ENCODE results near the gene FRMD4A.
"Not testable (repeated sequence)": the region's sequence is repeated elsewhere in the genome, so short reads cannot be mapped to it uniquely, and the experiment has no call there.

The FRMD4A gene

GRCh38 chr10:13865758-13866491 is 464.8 kb downstream of the FRMD4A start:
- no peak for DNase-seq

DNA sequence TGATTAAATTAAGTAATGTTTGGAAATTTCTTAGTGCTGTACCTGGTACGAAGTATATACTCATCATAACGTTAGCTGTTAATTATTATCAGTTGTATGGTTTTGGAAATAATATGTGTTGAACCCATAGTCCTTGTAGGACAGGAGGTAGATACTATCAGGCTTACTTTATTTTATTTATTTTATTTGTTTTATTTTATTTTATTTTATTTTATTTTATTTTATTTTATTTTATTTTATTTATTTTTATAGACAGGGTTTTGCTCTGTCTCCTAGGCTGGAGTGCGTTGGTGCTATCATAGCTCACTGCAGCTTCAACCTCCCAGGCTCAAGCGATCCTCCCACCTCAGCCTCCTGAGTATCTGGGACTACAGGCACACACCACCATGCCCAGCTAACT is 465.5 kb downstream of the FRMD4A start:
- DNase-seq = not testable (repeated sequence)

DNA sequence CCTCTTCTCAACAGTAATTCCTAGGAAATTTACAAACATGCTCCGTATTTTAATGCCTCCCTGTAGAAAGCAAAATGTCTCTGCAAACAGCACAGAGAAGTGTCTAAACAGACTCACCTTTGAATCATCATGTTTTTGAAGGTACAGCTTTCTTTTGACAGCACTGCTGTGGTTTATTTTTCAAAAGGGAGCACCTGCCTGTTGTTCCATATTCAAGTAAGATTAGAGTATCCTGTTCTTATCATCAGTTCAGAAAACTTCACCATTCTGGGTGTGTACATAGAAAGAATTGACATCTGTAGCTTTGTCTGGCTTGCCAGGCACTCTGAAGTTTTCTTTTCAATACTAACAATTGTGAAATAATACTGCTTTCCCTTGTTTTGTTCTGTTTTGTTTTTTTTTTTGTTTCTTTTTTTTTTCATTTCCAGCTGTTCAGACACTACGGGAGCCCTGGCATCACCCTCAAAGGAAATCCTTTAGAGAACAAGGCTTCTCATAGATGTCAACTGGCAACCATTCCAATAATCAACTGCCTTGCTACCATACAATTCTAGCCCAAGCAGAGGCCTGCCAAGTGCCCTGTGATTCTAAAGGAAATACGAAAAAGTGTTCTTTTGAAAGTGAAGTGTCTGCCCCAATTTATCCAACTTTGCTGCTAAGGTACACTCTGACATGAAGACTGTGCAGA is 468.0 kb downstream of the FRMD4A start:
- no peak for DNase-seq

- DNase-seq = no peak
Measured at GRCh38 chr10:13860886-13861285, 469.8 kb downstream of the FRMD4A start.

DNA sequence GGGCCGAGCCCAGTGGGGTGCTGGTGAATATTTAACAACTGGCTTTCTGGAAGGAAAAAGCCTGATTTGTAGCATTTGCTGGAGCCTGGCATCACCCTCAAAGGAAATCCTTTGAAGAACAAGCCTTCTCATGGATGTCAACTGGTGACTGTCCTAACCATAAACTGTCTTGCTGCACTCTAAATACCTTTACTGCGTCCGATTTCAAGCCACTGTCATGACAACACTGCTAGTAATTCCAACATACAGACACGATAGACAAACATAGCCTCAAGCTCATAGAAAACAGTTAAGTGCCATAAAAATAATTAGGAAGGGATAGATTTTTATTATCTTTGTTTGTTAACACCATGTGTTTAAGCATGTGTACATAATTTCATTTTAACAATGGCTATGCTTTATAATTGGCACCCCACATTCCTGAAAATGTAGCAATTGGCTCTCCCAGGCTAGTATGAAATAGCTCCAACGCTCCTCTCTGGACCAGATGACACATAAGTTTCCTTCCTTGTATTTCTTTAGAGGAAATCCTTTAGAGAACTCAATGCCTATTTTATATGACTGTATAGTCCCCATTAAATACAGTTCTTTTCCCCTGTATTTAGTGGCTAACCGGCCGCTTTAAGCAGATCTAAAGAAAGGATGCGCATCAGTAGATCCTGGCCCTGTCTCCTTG is 470.6 kb downstream of the FRMD4A start:
- DNase-seq = no peak

GRCh38 chr10:13858709-13859108 is 472.0 kb downstream of the FRMD4A start:
- DNase-seq = no peak

DNA sequence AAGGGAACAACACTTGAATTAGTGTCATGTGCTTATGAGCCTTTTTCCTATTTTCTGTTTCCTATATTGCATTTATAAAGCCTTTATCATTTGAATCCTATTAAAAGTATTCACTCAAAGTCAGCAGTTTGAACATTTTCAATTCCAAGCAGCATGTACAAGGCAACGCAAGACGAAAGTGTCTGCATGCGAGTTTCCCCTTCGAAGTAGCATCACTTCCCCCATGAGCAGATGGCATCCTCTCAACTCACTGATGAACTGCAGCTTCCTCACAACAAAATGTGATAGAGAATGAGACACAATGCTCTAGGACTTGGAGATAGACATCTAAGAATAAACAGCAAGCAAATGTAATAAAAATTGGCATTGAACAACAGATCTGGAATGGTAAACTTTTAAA is 473.3 kb downstream of the FRMD4A start:
- no peak for DNase-seq

GRCh38 chr10:13853854-13854253 is 476.9 kb downstream of the FRMD4A start:
- no peak for DNase-seq

- DNase-seq = no peak
Measured at GRCh38 chr10:13852872-13853271, 477.9 kb downstream of the FRMD4A start.

GRCh38 chr10:13851906-13852305 is 478.8 kb downstream of the FRMD4A start:
- DNase-seq = no peak

DNA sequence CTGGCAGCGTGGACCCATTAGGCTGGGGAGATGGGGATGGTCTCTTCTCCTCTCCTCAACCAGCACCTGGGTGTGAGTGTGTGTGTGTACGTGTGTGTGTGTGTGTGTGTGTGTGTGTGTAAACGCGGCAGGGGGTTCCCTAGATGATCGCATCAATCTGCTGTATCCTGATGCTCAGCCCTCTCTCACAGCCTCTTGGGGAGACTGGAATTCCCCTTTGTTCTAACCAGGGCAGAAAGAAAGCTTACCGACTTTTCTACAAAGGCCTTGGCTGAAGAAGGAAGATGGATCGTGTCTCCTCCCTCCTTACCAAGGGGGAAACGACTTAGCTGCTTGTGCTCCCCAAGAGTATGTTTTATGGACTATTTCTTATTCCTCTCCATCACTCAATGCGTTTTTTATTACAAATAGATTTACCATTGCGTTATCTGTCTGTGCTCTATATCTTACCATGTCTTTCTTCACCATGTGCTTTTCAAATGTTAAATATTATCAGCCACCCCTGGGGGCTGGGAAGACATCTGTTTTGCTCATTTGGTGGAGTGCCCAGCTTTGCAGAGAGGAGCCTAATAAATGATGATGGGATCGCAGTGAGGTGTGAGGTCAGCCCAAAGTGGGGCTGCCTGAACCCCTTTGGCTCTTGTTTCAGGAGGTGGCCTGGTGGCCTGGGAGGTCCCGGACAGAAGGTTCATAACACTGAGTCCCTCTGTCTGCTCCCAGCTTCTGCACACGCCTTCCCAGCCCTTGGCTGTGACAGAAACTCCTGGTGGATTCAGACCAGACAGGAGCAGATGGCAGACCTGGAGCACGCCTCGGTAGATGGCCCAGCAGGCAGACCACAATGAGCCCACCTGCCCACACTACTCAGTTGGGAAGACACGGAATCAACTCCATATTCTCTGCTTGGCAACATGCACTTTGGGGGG is 481.9 kb downstream of the FRMD4A start:
- DNase-seq = no peak

GRCh38 chr10:13847201-13847631 is 483.5 kb downstream of the FRMD4A start:
- DNase-seq = no peak

DNA sequence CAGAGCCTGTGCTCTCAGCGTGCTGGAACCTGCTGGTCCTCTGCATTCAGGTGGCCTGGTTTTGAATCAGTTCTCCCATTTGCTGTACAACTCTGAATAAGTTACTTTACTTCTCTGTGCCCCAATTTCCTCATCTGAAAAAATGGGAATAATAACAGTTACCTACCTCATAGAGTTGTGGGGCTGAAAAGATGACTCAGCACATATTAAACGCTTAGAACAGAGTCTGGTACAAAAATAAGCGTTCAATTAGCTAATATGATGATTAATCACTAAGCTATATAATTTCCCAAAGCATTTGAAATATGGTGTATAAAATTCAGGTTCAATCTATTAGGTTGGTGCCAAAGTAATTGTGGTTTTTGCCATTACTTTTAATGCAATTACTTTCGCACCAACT is 484.8 kb downstream of the FRMD4A start:
- DNase-seq = no peak

DNA sequence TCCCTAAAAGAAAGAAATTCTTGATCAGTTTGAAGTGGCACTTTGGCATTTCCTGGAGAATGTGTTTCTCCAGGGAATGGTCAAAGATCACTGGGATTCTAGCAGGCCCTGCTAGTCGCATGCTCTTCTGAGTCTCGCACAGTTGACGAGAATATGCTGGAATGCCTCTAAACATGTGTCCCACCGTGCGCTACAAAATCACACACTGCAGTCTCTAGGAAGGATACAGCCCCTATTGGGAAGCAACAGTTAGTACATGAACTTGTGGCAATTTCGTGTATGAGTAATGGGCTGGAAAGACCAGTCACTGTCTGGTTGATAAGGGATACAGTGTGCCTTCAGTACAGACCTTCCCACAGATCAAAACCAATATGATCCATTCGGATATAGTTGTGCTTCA is 486.1 kb downstream of the FRMD4A start:
- no peak for DNase-seq

GRCh38 chr10:13842117-13842516 is 488.6 kb downstream of the FRMD4A start:
- DNase-seq = no peak

DNA sequence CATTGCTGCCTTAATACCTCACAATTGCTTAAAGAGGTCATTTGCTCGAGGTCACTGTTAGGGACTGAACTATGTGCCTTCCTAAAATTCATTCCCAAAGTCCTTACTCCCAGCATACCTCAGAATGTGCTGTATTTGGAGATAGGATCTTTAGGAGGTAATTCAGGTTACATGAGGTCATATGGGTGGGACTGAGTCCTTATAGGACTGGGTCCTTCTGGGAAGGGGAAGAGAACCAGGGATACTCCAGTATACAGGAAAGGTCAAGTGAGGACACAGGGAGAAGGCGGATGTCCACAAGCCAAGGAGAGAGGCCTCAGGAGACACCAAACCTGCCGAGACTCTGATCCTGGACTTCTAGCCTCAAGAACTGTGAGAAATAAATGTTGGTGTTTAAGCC is 490.7 kb downstream of the FRMD4A start:
- no peak for DNase-seq

DNA sequence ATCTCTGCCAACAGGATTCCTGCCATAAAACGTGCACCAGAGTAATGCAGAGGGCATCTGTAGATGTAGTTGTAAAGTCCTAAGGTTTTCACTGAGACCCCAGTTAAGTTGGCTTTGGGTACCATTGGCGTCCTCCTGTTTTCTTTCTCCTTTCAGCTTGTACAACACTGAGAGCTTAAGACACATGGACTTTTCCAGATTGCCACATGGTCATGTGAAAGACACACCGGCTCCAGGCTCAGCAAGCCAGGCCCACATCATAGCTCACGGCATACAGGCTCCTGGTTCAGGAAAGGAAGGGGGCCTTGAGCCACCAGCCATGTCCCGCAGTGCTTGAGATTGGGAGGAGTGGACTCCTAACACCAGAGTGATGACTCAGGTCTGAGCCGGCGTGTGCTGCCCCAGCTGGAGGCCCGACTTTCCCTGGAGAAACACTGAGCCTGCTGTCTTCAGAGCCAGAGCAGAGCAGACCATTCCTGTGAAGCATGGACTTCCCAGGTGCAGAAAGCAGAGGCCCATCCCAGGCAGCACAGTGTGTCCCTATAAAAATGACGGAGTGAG is 491.2 kb downstream of the FRMD4A start:
- DNase-seq = no peak

GRCh38 chr10:13839030-13839429 is 491.7 kb downstream of the FRMD4A start:
- DNase-seq = no peak

DNA sequence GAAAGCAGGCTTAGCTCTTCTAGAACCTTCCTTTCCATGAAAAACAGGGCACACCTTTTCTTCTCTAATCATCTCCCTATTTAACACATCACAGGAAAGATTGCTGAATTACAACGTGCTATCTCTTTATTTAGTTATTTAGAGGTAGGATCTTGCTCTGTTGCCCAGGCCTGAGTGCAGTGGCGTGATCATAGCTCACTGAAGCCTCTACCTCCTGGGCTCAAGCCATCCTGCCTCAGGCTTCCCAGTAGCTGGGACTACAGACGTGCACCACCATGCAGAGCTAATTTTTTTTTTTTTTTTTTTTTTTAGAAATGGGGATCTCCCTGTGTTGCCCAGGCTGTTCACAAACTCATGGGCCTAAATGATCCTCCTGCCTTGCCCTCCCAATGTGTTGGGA is 492.8 kb downstream of the FRMD4A start:
- DNase-seq = no peak

DNA sequence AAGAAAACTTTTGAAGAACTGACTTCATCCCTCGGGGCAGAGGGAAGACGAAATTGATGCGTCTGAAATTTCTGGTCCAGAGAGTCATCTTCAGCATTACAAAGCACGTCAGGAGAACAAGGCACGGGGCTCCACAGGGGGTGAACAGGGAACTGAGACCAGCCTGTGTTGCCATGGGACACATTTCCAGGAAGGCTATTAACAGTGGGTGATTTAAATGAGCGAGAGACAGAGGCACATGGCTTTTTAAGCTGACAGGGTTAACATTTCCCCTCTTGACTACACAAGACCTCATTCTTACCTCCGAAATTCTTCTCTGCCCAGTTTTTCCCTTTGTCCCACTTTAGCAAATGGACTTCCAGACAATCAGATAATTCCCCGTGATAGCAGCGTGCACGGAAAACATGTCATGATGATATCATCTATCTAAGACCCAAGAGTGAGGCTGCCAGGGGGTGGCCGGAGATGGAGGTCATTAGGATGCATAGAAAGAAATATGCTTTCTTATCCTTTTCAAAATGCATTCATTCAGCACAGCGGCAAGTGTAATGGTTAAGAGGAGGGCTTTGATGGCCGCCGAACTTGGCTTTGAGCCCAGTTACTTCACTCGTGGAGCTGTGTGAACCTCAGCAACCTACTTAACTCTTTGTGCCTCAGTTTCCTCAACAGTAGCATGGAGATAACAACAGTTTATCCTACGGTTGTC is 496.0 kb downstream of the FRMD4A start:
- no peak for DNase-seq

DNA sequence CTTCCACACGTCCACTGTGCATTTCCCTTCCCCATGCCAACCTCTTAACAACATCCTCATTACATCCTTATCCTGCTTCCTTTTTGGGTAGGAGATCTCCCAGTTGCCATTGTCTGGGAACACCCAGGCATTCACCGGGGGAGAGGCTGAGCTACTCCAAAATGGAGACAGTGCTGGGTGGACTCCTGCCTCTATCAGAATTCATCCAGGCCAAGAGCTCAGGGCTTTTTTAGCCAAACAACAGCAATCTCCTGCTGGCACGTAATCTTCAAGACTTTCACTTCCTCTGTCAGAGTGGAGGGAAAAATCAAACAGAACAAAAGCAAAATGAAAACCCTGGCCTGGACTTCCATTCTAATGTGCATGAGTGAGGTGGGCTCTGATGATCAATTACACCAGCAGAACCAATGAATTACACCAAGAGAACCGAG is 499.0 kb downstream of the FRMD4A start:
- no peak for DNase-seq

DNA sequence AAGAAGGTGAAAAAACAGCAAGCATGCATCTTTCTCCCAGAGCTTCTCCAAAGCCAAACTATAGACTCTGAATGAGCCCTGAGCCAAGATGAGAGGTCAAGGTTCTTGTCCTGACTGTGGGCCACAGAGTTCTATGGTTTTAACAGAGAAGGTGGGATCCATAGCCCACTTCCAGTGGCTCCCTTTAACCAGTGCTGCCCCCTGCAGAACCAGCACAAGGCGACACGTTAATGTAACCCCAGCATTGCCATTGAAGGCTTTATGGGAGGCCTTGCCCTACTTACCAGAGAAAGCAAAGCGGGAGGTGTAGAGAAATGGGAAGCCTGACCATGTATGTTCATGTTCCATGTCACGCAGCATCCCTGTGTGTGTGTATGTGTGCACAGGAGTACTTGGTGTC is 500.3 kb downstream of the FRMD4A start:
- DNase-seq = no peak

All from activated gamma-delta T cell treated with Interleukin-2 at 50 U/mL for 16 hours (primary cell).